Measurements from ENCODE around the gene TLE4.

GRCh38 chr9:79742110-79742721, 170.5 kb downstream of the TLE4 start:
- no peak for TF ChIP-seq CTCF (IDR thresholded peaks at IDR 0.05; ENCODE audit: insufficient read depth, low read length)
- no peak for TF ChIP-seq SPI1 (IDR thresholded peaks at IDR 0.05; ENCODE audit: borderline replicate concordance, low read depth)
- no peak for TF ChIP-seq GABPA (IDR thresholded peaks at IDR 0.05; ENCODE audit: low read depth)

Measured in HL-60 (cell line).